Measurements from ENCODE around the gene SPAAR.

GRCh38 chr9:35923927-35924763 is 14.9 kb downstream of the SPAAR start:
- no peak for TF ChIP-seq POLR2AphosphoS5 (IDR thresholded peaks at IDR 0.05)
- no peak for TF ChIP-seq CTCF (IDR thresholded peaks at IDR 0.05)

Measured in upper lobe of left lung (tissue), 4 donors.